PFSK-1 (cell line): ENCODE measurements around the gene DEFB119.

Experiments
- FOXP2 ChIP-seq: optimal IDR thresholded peaks from 2 replicates; pipeline ENCODE3; 2011; ENCODE audit warnings: borderline replicate concordance, control low read depth, inconsistent platforms; ENCODE audit not compliant: insufficient read depth; ENCODE audit errors: extremely low read length, extremely low read depth
- POLR2AphosphoS5 ChIP-seq: IDR thresholded peaks from 2 replicates; pipeline ENCODE4 v1.6.1; 2012; ENCODE audit warnings: low read depth, mild to moderate bottlenecking, control low read depth, low read length, moderate library complexity
- SIN3A ChIP-seq: IDR thresholded peaks from 2 replicates; pipeline ENCODE4 v1.6.1; 2012; ENCODE audit warnings: mild to moderate bottlenecking, low read length, moderate library complexity, borderline replicate concordance; ENCODE audit not compliant: insufficient read depth
- TAF1 ChIP-seq: IDR thresholded peaks from 2 replicates; pipeline ENCODE4 v1.6.1; 2012; ENCODE audit warnings: low read length, control low read depth, borderline replicate concordance; ENCODE audit not compliant: insufficient read depth
- TF ChIP-seq, protein P1 (sequence below), 2 experiments: IDR thresholded peaks; 2 replicates each; pipeline versions ENCODE4 v1.6.1 to v1.8.0; 2011 to 2012; ENCODE audit warnings: low read depth in 2 of 2, low read length in 2 of 2, control low read depth in 1 of 2, inconsistent platforms in 1 of 2, mild to moderate bottlenecking in 1 of 2, moderate library complexity in 1 of 2; ENCODE audit not compliant: insufficient read depth in 1 of 2

The DEFB119 gene

DNA sequence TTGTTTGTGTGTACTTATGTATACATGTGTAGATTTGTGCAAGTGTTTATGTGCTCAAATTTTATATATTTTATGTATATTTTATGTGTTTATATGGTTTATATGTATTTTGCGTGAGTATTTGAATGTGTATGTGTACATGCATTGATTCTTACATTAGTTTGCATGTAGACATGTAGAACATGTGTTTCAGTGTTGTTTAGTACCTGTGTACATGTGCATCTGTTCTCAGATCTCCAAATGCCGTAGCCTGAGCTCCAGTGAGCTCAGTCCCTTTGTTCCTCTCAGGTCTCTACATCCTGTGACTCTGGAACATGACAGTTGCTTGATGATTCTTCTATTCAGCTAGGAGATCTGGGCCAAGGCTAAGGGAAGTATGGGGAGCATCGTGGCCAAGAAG lies 4.5 kb upstream of the DEFB119 start:
- TF ChIP-seq, protein P1, sequence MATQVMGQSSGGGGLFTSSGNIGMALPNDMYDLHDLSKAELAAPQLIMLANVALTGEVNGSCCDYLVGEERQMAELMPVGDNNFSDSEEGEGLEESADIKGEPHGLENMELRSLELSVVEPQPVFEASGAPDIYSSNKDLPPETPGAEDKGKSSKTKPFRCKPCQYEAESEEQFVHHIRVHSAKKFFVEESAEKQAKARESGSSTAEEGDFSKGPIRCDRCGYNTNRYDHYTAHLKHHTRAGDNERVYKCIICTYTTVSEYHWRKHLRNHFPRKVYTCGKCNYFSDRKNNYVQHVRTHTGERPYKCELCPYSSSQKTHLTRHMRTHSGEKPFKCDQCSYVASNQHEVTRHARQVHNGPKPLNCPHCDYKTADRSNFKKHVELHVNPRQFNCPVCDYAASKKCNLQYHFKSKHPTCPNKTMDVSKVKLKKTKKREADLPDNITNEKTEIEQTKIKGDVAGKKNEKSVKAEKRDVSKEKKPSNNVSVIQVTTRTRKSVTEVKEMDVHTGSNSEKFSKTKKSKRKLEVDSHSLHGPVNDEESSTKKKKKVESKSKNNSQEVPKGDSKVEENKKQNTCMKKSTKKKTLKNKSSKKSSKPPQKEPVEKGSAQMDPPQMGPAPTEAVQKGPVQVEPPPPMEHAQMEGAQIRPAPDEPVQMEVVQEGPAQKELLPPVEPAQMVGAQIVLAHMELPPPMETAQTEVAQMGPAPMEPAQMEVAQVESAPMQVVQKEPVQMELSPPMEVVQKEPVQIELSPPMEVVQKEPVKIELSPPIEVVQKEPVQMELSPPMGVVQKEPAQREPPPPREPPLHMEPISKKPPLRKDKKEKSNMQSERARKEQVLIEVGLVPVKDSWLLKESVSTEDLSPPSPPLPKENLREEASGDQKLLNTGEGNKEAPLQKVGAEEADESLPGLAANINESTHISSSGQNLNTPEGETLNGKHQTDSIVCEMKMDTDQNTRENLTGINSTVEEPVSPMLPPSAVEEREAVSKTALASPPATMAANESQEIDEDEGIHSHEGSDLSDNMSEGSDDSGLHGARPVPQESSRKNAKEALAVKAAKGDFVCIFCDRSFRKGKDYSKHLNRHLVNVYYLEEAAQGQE (IDR thresholded peaks at IDR 0.05; ENCODE audit: insufficient read depth in 1 of 2, low read depth in 2 of 2, low read length in 2 of 2), result no peak
- TF ChIP-seq SIN3A, result no peak
- no peak for TF ChIP-seq POLR2AphosphoS5

DNA sequence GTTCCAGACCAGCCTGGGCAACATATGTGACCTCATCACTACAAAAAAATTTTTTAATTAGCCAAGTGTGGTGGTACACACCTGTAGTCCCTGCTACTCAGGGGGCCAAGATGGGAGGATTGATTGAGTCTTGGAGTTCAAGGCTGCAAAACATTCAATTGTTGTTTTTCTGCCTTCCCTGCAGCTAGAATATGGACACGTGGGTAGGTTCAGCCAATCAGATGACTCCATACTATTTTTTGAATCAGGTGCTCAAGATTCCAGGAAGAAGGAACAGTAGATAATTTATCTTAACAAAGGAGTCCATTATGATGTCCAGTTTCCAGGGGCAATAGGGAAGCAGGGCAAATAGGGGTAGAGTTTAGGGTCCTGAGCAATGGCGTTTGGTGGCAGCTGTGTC lies 2.4 kb upstream of the DEFB119 start:
- TF ChIP-seq, protein P1 (IDR thresholded peaks at IDR 0.05; ENCODE audit: insufficient read depth in 1 of 2, low read depth in 2 of 2, low read length in 2 of 2), result no peak
- no peak for TF ChIP-seq TAF1
- no peak for TF ChIP-seq SIN3A
- TF ChIP-seq POLR2AphosphoS5, result no peak
- TF ChIP-seq FOXP2, result no peak

DNA sequence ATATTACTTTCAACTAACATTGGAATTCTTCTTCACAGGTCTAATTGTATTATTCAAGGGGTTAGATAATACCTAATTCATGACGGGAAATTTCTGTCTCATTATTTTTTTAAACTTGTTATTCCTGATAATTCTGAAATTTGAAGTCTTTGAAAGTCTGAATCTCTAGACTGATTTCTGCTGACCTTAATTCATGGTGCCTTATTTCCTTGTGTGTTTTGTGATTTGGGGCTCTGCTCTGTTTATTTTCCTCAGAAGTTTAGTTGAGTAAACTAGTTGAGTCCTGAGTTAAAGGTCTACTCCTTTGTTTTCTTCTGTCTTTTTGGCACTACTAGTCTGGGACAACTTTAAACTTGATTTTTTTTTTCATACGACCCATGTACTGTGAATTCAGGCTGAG lies 16.0 kb downstream of the DEFB119 start:
- TF ChIP-seq, protein P1 (IDR thresholded peaks at IDR 0.05; ENCODE audit: insufficient read depth in 1 of 2, low read depth in 2 of 2, low read length in 2 of 2), result no peak
- TF ChIP-seq TAF1 (no peak), POLR2AphosphoS5 (no peak), SIN3A (no peak), FOXP2 (no peak)

DNA sequence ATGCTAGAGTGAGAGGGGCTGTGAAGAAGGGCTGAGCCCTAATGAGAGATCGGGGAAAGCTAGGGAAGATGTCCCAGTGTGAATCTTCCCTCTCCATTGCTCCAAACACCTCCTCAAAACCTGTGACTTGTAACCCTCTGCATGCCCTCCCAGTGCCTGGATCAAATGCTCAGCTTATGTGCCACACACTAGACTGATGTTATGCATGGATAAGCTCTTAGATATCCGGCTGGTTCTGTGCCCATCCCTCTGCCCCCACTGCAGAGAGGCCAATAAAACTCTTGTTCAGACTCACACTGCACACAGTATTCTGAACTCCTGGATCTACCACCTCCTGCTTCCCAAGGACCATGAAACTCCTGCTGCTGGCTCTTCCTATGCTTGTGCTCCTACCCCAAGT lies 22.1 kb downstream of the DEFB119 start, which contains the start of gene DEFB118:
Gene DEFB118 (plus strand): TSS at position 301 of the 400 bp plus-strand sequence. CDS start 50 bp downstream, at position 351.
- TF ChIP-seq FOXP2 (no peak), POLR2AphosphoS5 (no peak)

DNA sequence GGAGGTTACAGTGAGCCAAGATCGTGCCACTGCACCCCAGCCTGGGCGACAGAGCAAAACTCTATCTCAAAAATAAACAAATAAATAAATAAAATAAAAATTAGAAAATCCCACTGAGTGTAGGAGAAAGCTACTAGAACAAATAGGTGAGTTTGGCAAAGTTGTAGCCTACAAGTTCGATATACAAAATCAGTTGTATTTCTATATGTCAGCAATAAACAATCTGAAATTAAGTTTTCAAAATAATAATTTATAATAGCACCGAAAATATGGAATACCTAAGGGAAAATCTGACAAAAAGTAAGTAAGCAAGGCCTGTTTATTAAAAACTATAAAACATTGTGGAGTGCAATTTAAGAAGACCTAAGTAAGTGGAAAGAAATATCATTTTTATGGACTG lies 27.1 kb downstream of the DEFB119 start:
- TF ChIP-seq FOXP2 (no peak), SIN3A (no peak), TAF1 (no peak), POLR2AphosphoS5 (no peak)
- TF ChIP-seq, protein P1 (IDR thresholded peaks at IDR 0.05; ENCODE audit: insufficient read depth in 1 of 2, low read depth in 2 of 2, low read length in 2 of 2), result no peak
